Liver (tissue), 9 donors: Measurements from ENCODE around the gene GRK5. TPM values are rescaled to one million over a fixed set of nuclear protein-coding genes. Genes with fewer than 3 reads are reported as not detected.

ENCODE experiments used
- DNase-seq: peaks from one replicate; pipeline ENCODE4 v3.0.0-alpha.2; 2017; ENCODE audit warnings: low spot score
- H3K27ac ChIP-seq, 2 donors: one replicate each; pipeline ENCODE4 v1.7.0; 2013; ENCODE audit warnings: inconsistent platforms in 2 of 2, low read length in 2 of 2, control low read depth in 1 of 2, low read depth in 1 of 2, mild to moderate bottlenecking in 1 of 2
- H3K27me3 ChIP-seq, 4 donors: one replicate each; pipeline versions ENCODE4 v1.6.1 to v1.7.0; 2013; ENCODE audit warnings: low read length in 3 of 4, inconsistent platforms in 1 of 4, mild to moderate bottlenecking in 1 of 4, moderate library complexity in 1 of 4; ENCODE audit not compliant: control insufficient read depth in 4 of 4, insufficient read depth in 4 of 4
- H3K36me3 ChIP-seq, 4 donors: one replicate each; pipeline versions ENCODE4 v1.6.1 to v1.7.0; 2013; ENCODE audit warnings: low read length in 3 of 4, mild to moderate bottlenecking in 3 of 4, low read depth in 1 of 4, moderate library complexity in 1 of 4; ENCODE audit not compliant: control insufficient read depth in 4 of 4, insufficient read depth in 3 of 4
- H3K4me1 ChIP-seq, 4 donors: one replicate each; pipeline versions ENCODE4 v1.6.1 to v1.7.0; 2013; ENCODE audit warnings: low read length in 3 of 4, mild to moderate bottlenecking in 3 of 4, moderate library complexity in 1 of 4; ENCODE audit not compliant: control insufficient read depth in 4 of 4, insufficient read depth in 4 of 4
- H3K4me3 ChIP-seq, 3 donors: one replicate each; pipeline versions ENCODE4 v1.6.1 to v1.7.0; 2013; ENCODE audit warnings: low read length in 3 of 3, control low read depth in 1 of 3, low read depth in 1 of 3, mild to moderate bottlenecking in 1 of 3
- H3K9ac ChIP-seq, 2 donors: one replicate each; pipeline ENCODE4 v1.7.0; 2013; ENCODE audit warnings: low read length in 2 of 2, mild to moderate bottlenecking in 2 of 2, moderate library complexity in 2 of 2, control low read depth in 1 of 2, low read depth in 1 of 2
- H3K9me3 ChIP-seq, 4 donors: one replicate each; pipeline versions ENCODE4 v1.6.1 to v1.7.0; 2013; ENCODE audit warnings: low read length in 3 of 4; ENCODE audit not compliant: control insufficient read depth in 4 of 4
- CTCF ChIP-seq: fragments of 150-350 bp; IDR thresholded peaks from 2 replicates; pipeline ENCODE4 v1.5.1; 2017; ENCODE audit warnings: improper control_type of control experiment, low read depth, low read length; ENCODE audit not compliant: missing input control
- EGR1 ChIP-seq, 2 donors: IDR thresholded peaks; 2 replicates each; pipeline ENCODE4 v1.6.1; 2016 to 2018; ENCODE audit warnings: antibody characterized with exemption in 2 of 2, low read depth in 2 of 2
- FOXA1 ChIP-seq: IDR thresholded peaks from 2 replicates; pipeline ENCODE4 v1.6.1; 2016; ENCODE audit warnings: antibody characterized with exemption
- FOXA2 ChIP-seq: IDR thresholded peaks from 2 replicates; pipeline ENCODE4 v1.6.1; 2016; ENCODE audit warnings: antibody characterized with exemption
- GABPA ChIP-seq, 2 donors: IDR thresholded peaks in 1 of 2; conservative IDR thresholded peaks in 1 of 2; 2 replicates each; pipeline ENCODE4 v1.6.1; 2016; ENCODE audit warnings: antibody characterized with exemption in 2 of 2, mild to moderate bottlenecking in 1 of 2, moderate library complexity in 1 of 2
- HNF4A ChIP-seq, 2 donors: conservative IDR thresholded peaks; 2 replicates each; pipeline ENCODE4 v1.6.1; 2016; ENCODE audit warnings: antibody characterized with exemption in 2 of 2, mild to moderate bottlenecking in 2 of 2
- HNF4G ChIP-seq: IDR thresholded peaks from 2 replicates; pipeline ENCODE4 v1.6.1; 2016; ENCODE audit warnings: antibody characterized with exemption
- NR2F2 ChIP-seq: IDR thresholded peaks from 2 replicates; pipeline ENCODE4 v1.6.1; 2016; ENCODE audit warnings: antibody characterized with exemption
- RAD21 ChIP-seq, 2 donors: IDR thresholded peaks; 2 replicates each; pipeline ENCODE4 v1.6.1; 2016; ENCODE audit warnings: antibody characterized with exemption in 2 of 2, mild to moderate bottlenecking in 2 of 2
- REST ChIP-seq: IDR thresholded peaks from 2 replicates; pipeline ENCODE4 v1.6.1; 2016; ENCODE audit warnings: antibody characterized with exemption, mild to moderate bottlenecking
- RXRA ChIP-seq, 2 donors: IDR thresholded peaks; 2 replicates each; pipeline ENCODE4 v1.6.1; 2017 to 2018; ENCODE audit warnings: antibody characterized with exemption in 2 of 2, mild to moderate bottlenecking in 1 of 2
- SP1 ChIP-seq: IDR thresholded peaks from 2 replicates; pipeline ENCODE4 v1.6.1; 2018; ENCODE audit warnings: antibody characterized with exemption, mild to moderate bottlenecking
- TAF1 ChIP-seq: conservative IDR thresholded peaks from 2 replicates; pipeline ENCODE4 v1.6.1; 2016; ENCODE audit warnings: antibody characterized with exemption, mild to moderate bottlenecking
- YY1 ChIP-seq: IDR thresholded peaks from 2 replicates; pipeline ENCODE4 v1.6.1; 2016; ENCODE audit warnings: antibody characterized with exemption, mild to moderate bottlenecking
- ZBTB33 ChIP-seq: IDR thresholded peaks from 2 replicates; pipeline ENCODE4 v1.6.1; 2016; ENCODE audit warnings: antibody characterized with exemption
- WGBS: extraction: QIAGEN DNeasy Blood & Tissue Kit; methylation state at CpG from one replicate; pipeline ENCODE4 v1.1.7; 2013; 5-methylcytosine and 5-hydroxymethylcytosine counted together
- polyA plus RNA-seq, 2 donors: library from polyadenylated mRNA; stranded (reverse) in 1 of 2; unstranded in 1 of 2; fragments of 200-250 nt in 1 of 2; fragments of >200 nt in 1 of 2; fragmentation: Nextera tagmentation in 1 of 2; extraction: Ambion mirVana in 1 of 2; gene quantifications; one replicate each; pipeline versions ENCODE4 v1.2.1 to v1.2.3, GENCODE V29; 2013 to 2015
- total RNA-seq, 2 donors: library from RNA; depleted of rRNA; stranded (reverse); fragments of >200 nt; gene quantifications; one replicate each; pipeline ENCODE4 v1.2.3, GENCODE V29; 2014
- donor health status: healthy.
- donor health status: healthy.
- donor health status: healthy.
- donor health status: healthy.
- donor health status: healthy.

The GRK5 gene
- total and polyA plus RNA-seq, 4 donors = 2.1 to 6.6 (median 5.1) TPM

DNA sequence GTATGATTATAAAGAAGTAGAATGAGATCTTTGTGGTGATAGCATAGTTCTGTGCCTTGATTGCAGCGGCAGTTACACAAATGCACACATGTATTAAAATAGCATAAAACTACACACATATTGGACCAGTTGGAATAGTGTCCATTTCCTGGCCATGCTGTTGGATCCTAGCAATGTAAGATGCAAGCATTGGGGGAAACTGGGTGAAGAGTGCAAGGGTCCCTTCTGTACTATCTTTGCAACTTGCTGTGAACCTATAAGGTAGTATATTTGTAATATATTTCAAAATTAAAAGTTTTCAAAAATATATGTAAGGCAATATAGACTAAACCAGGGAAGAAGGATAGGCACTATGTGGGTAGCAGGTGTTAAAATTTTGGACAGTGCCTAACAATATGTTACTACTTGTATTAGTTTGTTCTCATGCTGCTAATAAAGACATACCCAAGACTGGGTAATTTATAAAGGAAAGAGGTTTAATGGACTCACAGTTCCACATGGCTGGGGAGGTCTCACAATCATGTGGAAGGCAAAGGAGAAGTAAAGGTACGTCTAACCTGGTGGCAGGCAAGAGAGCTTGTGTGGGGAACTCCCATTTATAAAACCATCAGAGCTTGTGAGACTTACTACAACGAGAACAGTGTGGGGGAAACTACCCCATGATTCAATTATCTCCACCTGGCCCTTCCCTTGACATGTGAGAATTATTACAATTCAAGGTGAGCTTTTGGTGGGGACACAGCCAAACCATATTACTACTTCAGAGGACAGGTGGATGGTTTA is 263.7 kb downstream of the GRK5 start (continued):
- TF ChIP-seq GABPA (IDR thresholded peaks at IDR 0.05 in 1 of 2, conservative IDR thresholded peaks at IDR 0.05 in 1 of 2) = no peak
- no peak for TF ChIP-seq EGR1 (IDR thresholded peaks at IDR 0.05; ENCODE audit: low read depth in 2 of 2)
- no peak for TF ChIP-seq TAF1
- TF ChIP-seq FOXA2 = no peak
- TF ChIP-seq RXRA (IDR thresholded peaks at IDR 0.05) = no peak
- no peak for TF ChIP-seq NR2F2

DNA sequence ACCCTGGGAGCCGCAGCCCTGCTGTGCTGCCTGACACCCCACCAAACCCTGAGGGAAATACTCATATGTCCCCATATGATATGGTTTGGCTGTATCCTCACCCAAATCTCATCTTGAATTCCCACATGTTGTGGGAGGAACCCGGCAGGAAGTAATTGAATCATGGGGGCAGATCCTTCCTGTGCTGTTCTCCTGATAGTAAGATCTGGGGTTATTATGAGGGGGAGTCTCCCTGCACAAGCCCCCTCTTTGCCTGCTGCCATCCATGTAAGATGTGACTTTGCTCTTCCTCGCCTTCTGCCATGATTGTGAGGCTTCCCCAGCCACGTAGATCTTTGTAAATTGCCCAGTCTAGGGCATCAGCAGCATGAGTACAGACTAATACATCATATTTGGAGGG is 266.4 kb downstream of the GRK5 start:
- H3K4me1 ChIP-seq = no peaks in the 10 kb centered on the region
- H3K27ac ChIP-seq = no peak overlapping the region
- no peak overlapping the region for H3K4me3 ChIP-seq
- H3K27me3 ChIP-seq = peaks cover 0 to 4% (median 0%) of the 10 kb centered on the region in 4 donors
- H3K9me3 ChIP-seq = no peaks in the 10 kb centered on the region
- H3K9ac ChIP-seq = no peak overlapping the region
- H3K36me3 ChIP-seq = no peaks in the 10 kb centered on the region
- TF ChIP-seq YY1 = no peak
- TF ChIP-seq EGR1 (IDR thresholded peaks at IDR 0.05; ENCODE audit: low read depth in 2 of 2) = no peak
- no peak for TF ChIP-seq REST
- no peak for TF ChIP-seq TAF1
- no peak for TF ChIP-seq RAD21 (IDR thresholded peaks at IDR 0.05)
- TF ChIP-seq FOXA1 = no peak
- no peak for TF ChIP-seq HNF4G
- no peak for TF ChIP-seq ZBTB33
- TF ChIP-seq RXRA (IDR thresholded peaks at IDR 0.05) = no peak
- DNase-seq = no peak
- 92% methylated on average over 4 of the region's 4 CpGs for WGBS

- 86% methylated on average over 10 of the region's 10 CpGs for WGBS
- no peaks in the 10 kb centered on the region for H3K36me3 ChIP-seq
- no peak overlapping the region for H3K27ac ChIP-seq
- H3K27me3 ChIP-seq = peaks cover 0 to 4% (median 0%) of the 10 kb centered on the region in 4 donors
- H3K4me1 ChIP-seq = no peaks in the 10 kb centered on the region
- no peak overlapping the region for H3K4me3 ChIP-seq
- H3K9ac ChIP-seq = no peak overlapping the region
- H3K9me3 ChIP-seq = no peaks in the 10 kb centered on the region
- no peak for DNase-seq
- TF ChIP-seq REST (no peak), FOXA1 (no peak), FOXA2 (no peak), SP1 (no peak), NR2F2 (no peak), GABPA (IDR thresholded peaks at IDR 0.05 in 1 of 2, conservative IDR thresholded peaks at IDR 0.05 in 1 of 2) (no peak), CTCF (no peak), HNF4A (conservative IDR thresholded peaks at IDR 0.05) (no peak), EGR1 (IDR thresholded peaks at IDR 0.05; ENCODE audit: low read depth in 2 of 2) (no peak), ZBTB33 (no peak)
These were observed 267.2 kb downstream of the GRK5 start for GRCh38 chr10:119474606-119475005.
